M059J (cell line): ENCODE measurements around the gene POLR2J3. TPM values are rescaled to one million over a fixed set of nuclear protein-coding genes. Genes with fewer than 3 reads are reported as not detected.
"Not testable (repeated sequence)": the region's sequence is repeated elsewhere in the genome, so short reads cannot be mapped to it uniquely, and the experiment has no call there.

Experiments used
- DNase-seq: peaks from one replicate; pipeline ENCODE4 v3.0.0-alpha.2; 2012; ENCODE audit warnings: low read depth
- total RNA-seq: library from RNA; depleted of rRNA; stranded (reverse); fragments of >200 nt; shearing (Covaris generic); gene quantifications from 2 replicates; pipeline ENCODE4 v1.2.3, GENCODE V29; 2014; rRNA removed

The POLR2J3 gene
- total RNA-seq, 1 experiment from 2014 or later = 7.9 TPM

DNA sequence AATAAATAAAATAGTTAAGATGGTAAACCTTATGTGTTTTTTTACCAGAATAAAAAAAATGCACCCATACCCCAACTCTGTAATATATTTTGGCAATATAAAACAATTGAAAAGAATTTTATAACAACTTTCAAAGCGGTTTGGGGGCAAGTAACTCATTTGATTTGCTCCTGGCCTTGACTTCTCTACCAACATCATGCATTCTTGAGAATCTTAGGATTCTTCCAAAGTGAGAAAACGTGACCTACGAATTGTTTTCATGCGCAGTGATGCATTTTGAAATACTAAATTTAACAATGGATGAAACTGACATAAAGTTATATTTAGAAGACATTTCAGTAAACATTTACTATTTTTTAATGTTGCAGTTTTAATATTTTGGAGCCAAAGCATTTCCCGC lies 51.6 kb downstream of the POLR2J3 start:
- not testable (repeated sequence) for DNase-seq

DNA sequence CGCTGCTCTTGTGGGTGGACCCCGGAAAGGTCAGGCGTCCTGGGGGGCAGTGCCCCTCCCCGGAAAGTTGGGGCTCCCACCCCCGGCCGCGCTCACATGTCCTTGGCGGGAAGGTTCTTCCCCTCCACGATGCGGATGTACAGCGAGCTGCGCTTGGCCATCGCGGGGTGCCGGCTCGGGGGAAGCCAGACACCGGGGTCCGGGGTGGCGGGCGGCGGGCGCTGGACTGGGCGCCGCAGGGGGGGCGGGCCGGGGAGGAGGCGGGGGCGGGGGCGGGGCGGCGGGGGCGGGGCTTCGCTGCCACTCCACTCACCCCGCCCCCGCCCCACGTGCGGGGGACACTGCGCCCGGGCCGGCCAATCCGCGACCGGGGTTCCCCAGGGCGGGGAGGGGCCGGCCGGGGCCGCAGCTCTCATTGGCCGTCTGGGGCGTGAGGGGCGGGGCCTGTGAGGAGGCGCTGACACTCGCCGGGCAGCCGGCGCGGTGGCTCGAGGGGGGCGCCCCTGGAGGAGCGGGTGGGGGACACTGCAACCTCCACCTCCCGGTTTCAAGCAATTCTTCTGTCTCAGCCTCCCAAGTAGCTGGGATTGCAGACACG lies 54.7 kb downstream of the POLR2J3 start, which contains the start of gene RASA4B:
Gene RASA4B, minus strand, starts transcription at position 228 of the 598 bp plus-strand sequence. Its CDS starts 67 bp downstream, at position 161.
- not testable (repeated sequence) for DNase-seq

Other genes starting within 250 kb of the POLR2J3 start
- not detected in 2 replicates for gene SPDYE6, start 216.1 kb downstream of the POLR2J3 start, total RNA-seq
- 14.9 and 21.2 TPM in 2 replicates for gene PRKRIP1, start 176.2 kb downstream of the POLR2J3 start, total RNA-seq
- 52.4 and 67.0 TPM in 2 replicates for gene ORAI2, start 139.0 kb downstream of the POLR2J3 start, total RNA-seq
- 41.2 and 50.7 TPM in 2 replicates for gene ALKBH4, start 107.7 kb downstream of the POLR2J3 start, total RNA-seq
- gene LRWD1, start 107.6 kb downstream of the POLR2J3 start, total RNA-seq = 27.3 and 27.4 TPM in 2 replicates
- gene POLR2J, start 93.7 kb downstream of the POLR2J3 start, total RNA-seq = 59.8 and 81.8 TPM in 2 replicates
- 0.84 TPM in 1 of 2 replicates, not detected in the other for gene RASA4B, start 54.8 kb downstream of the POLR2J3 start, total RNA-seq
- gene UPK3BL2, start 28.9 kb downstream of the POLR2J3 start, total RNA-seq = 0.34 TPM in 1 of 2 replicates, not detected in the other
- gene SPDYE2, start 21.4 kb downstream of the POLR2J3 start, total RNA-seq = not detected in 2 replicates
- gene RASA4, start 44.2 kb upstream of the POLR2J3 start, total RNA-seq = 5.4 and 9.0 TPM in 2 replicates
- 4.0 and 6.2 TPM in 2 replicates for gene UPK3BL1, start 70.2 kb upstream of the POLR2J3 start, total RNA-seq
- gene SPDYE2B, start 77.7 kb upstream of the POLR2J3 start, total RNA-seq = not detected in 2 replicates
- 0.71 TPM in 1 of 2 replicates, not detected in the other for gene POLR2J2, start 99.1 kb upstream of the POLR2J3 start, total RNA-seq
- 4.6 and 8.3 TPM in 2 replicates for gene FAM185A, start 176.4 kb upstream of the POLR2J3 start, total RNA-seq